Liver (tissue), 2 donors: ENCODE data around the gene ABHD17A.

Experiments used
- GABPA ChIP-seq, 2 donors: IDR thresholded peaks in 1 of 2; conservative IDR thresholded peaks in 1 of 2; 2 replicates each; pipeline ENCODE4 v1.6.1; 2016; ENCODE audit warnings: antibody characterized with exemption in 2 of 2, mild to moderate bottlenecking in 1 of 2, moderate library complexity in 1 of 2
- JUND ChIP-seq, 2 donors: IDR thresholded peaks; 2 replicates each; pipeline ENCODE4 v1.6.1; 2016; ENCODE audit warnings: antibody characterized with exemption in 2 of 2
- YY1 ChIP-seq: IDR thresholded peaks from 2 replicates; pipeline ENCODE4 v1.6.1; 2016; ENCODE audit warnings: antibody characterized with exemption, mild to moderate bottlenecking
- donor health status: healthy.

DNA sequence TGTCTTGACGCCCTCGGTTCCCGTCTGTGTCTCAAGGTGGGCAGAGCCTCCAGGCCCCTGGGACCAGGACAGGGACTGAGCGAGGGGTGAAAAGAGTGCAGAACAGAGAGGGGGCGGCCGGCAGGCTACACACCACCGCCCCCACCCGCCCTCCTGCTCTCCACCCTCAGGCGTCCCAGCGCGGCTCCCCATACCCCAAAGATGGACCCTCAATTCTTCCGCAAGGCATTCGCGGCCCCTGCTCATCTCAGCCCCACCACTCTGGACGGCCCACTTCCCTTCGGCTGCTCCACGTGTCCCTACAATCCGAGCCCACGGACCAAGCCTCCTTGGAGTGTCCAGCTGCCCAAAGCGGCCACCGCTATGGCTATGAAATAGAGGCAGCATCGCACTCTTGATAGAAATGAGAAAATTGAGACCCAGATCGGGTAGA is 23.7 kb downstream of the ABHD17A start:
- TF ChIP-seq JUND (IDR thresholded peaks at IDR 0.05) (no peak), GABPA (IDR thresholded peaks at IDR 0.05 in 1 of 2, conservative IDR thresholded peaks at IDR 0.05 in 1 of 2) (no peak), YY1 (no peak)
